Vagina (tissue), 2 donors: ENCODE measurements around the gene CENPM.

ENCODE experiments used
- CTCF ChIP-seq, 3 experiments: fragments of 450-650 bp in 2 of 3; fragments of 200-600 bp in 1 of 3; sonication (generic) in 1 of 3; IDR thresholded peaks; one replicate each; pipeline ENCODE4 v1.5.1; 2017 to 2019; ENCODE audit warnings: antibody characterized with exemption in 3 of 3, mild to moderate bottlenecking in 2 of 3, moderate library complexity in 2 of 3
- POLR2A ChIP-seq, 2 donors: fragments of 450-650 bp; IDR thresholded peaks; one replicate each; pipeline ENCODE4 v1.6.1; 2017; ENCODE audit warnings: antibody characterized with exemption in 2 of 2, mild to moderate bottlenecking in 2 of 2, moderate library complexity in 2 of 2

GRCh38 chr22:41978732-41979131 lies 31.8 kb upstream of the CENPM start:
- TF ChIP-seq CTCF (IDR thresholded peaks at IDR 0.05), result no peak
- TF ChIP-seq POLR2A (IDR thresholded peaks at IDR 0.05), result no peak
